ENCODE measurements around the gene DYRK1B.
"Not testable (repeated sequence)": the region's sequence is repeated elsewhere in the genome, so short reads cannot be mapped to it uniquely, and the experiment has no call there.

DYRK1B gene

GRCh38 chr19:39833464-39834286, at the start of gene DYRK1B:
Gene DYRK1B (minus strand): TSS chr19:39834162. CDS start chr19:39831867, 2,295 bp downstream.
- peak; percentile 96 to 97 for DNase-seq (ENCODE audit: low read depth in 1 of 2, low spot score in 1 of 2)
- in situ Hi-C loops (cut with HindIII; ENCODE audit: low pct_unique_long_range_greater_than_20kb, low sequenced_read_pairs) = no loop called here

DNA sequence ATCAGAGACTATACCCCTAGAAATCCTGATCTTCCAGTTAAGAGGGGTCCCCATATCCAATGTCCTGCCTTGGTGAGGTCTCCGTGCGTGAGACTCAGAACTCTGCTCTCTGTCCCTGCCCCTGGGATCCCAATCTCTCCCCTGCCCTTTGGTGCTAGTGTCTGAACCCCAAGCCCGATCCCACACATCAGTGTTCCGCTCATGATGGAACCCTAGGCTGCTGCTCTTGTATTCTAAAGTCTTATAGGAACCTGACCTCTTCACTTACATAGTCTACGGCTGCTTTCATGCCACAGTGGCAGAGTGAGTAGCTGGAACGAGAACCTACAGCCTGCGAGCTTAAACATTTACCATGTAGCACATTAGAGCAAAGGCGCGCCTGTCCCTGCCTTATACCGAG, 48.7 kb upstream of the DYRK1B start:
- DNase-seq (ENCODE audit: low read depth in 1 of 2, low spot score in 1 of 2); in situ Hi-C loops (cut with HindIII; ENCODE audit: low pct_unique_long_range_greater_than_20kb, low sequenced_read_pairs): not testable (repeated sequence)

More at GRCh38 chr19:39833464-39834286, at the start of gene DYRK1B:
- no peak for TF ChIP-seq JUND (IDR thresholded peaks at IDR 0.05; ENCODE audit: low read depth)

- DNase-seq (ENCODE audit: low read depth in 1 of 2, low spot score in 1 of 2) = peak in 1 of 2 experiments; percentile 31
- in situ Hi-C loops (cut with HindIII; ENCODE audit: low pct_unique_long_range_greater_than_20kb, low sequenced_read_pairs) = not testable (repeated sequence)
Observed at GRCh38 chr19:39881495-39882110, 47.6 kb upstream of the DYRK1B start.

GRCh38 chr19:39880241-39880640, 46.3 kb upstream of the DYRK1B start:
- in situ Hi-C loops (cut with HindIII; ENCODE audit: low pct_unique_long_range_greater_than_20kb, low sequenced_read_pairs); DNase-seq (ENCODE audit: low read depth in 1 of 2, low spot score in 1 of 2): not testable (repeated sequence)

GRCh38 chr19:39879796-39880195, 45.8 kb upstream of the DYRK1B start:
- in situ Hi-C loops (cut with HindIII; ENCODE audit: low pct_unique_long_range_greater_than_20kb, low sequenced_read_pairs); DNase-seq (ENCODE audit: low read depth in 1 of 2, low spot score in 1 of 2): not testable (repeated sequence)

- in situ Hi-C loops (cut with HindIII; ENCODE audit: low pct_unique_long_range_greater_than_20kb, low sequenced_read_pairs); DNase-seq (ENCODE audit: low read depth in 1 of 2, low spot score in 1 of 2): not testable (repeated sequence)
Observed at GRCh38 chr19:39878866-39879265, 44.9 kb upstream of the DYRK1B start.

GRCh38 chr19:39878398-39878797, 44.4 kb upstream of the DYRK1B start:
- in situ Hi-C loops (cut with HindIII; ENCODE audit: low pct_unique_long_range_greater_than_20kb, low sequenced_read_pairs) = no loop called here
- no peak for DNase-seq (ENCODE audit: low read depth in 1 of 2, low spot score in 1 of 2)

DNA sequence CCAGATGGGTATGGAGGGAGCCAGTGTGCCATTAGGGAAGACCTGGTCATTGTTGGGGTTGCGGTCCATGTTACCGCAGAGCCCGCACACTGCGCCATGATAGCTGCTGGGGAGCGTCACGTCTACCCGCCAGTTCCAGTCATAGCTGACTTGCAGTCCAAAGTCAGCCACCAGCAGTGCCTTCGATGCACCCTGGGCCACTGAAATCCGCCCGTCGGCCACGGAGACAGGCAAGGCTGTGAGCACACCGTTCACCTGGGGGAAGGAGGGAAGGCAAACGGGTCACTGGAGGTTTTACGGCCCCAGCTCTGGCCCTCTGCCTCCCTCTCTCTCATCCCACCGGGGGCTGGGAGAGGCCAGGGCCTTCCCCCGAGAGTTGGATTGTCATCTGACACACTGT, 44.0 kb upstream of the DYRK1B start:
- DNase-seq (ENCODE audit: low read depth in 1 of 2, low spot score in 1 of 2); in situ Hi-C loops (cut with HindIII; ENCODE audit: low pct_unique_long_range_greater_than_20kb, low sequenced_read_pairs): not testable (repeated sequence)

More at GRCh38 chr19:39878398-39878797, 44.4 kb upstream of the DYRK1B start:
- TF ChIP-seq JUND (IDR thresholded peaks at IDR 0.05; ENCODE audit: low read depth) = no peak

DNA sequence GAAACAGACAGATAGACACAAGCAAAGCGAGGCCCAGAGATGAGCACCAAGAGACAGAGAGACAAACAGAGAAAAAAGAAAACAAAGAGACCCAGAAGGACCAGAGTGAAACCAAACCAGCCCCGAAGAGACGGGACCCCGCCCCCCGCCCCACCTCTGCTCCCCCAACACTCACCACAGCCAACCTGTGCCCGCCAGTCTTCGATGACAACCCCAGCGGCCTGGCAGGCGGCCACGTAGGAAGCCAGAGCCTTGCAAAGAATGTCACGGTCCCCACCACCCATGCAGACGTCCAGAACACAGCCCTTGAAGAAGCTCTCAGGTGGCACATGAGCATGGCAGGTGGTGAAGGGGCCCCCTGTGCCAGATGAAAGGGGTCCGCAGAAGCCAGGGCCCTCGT, 43.5 kb upstream of the DYRK1B start:
- DNase-seq (ENCODE audit: low read depth in 1 of 2, low spot score in 1 of 2); in situ Hi-C loops (cut with HindIII; ENCODE audit: low pct_unique_long_range_greater_than_20kb, low sequenced_read_pairs): not testable (repeated sequence)

- DNase-seq (ENCODE audit: low read depth in 1 of 2, low spot score in 1 of 2); in situ Hi-C loops (cut with HindIII; ENCODE audit: low pct_unique_long_range_greater_than_20kb, low sequenced_read_pairs): not testable (repeated sequence)
Observed at GRCh38 chr19:39876486-39876885, 42.5 kb upstream of the DYRK1B start.

- in situ Hi-C loops (cut with HindIII; ENCODE audit: low pct_unique_long_range_greater_than_20kb, low sequenced_read_pairs); DNase-seq (ENCODE audit: low read depth in 1 of 2, low spot score in 1 of 2): not testable (repeated sequence)
Observed at GRCh38 chr19:39875401-39875864, 41.5 kb upstream of the DYRK1B start.

DNA sequence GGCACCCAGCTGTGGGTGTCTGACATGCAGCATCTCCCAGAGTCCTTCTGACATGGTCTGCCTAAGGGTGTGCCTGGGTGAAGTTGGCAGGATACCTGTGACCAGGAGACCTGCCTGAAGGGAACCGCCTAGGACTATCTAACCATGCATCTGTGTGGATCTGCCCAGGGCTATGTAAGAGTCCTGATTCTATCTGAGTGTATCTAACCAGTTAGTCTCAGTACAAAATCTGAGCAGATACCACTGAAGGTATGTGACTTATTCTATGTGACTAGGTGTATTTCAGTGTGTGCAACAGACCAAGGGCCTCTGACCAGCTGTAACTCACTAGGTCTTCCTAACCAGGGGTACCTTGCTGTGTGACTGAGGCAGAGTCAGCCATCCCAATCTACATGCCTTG, 40.4 kb upstream of the DYRK1B start:
- DNase-seq (ENCODE audit: low read depth in 1 of 2, low spot score in 1 of 2) = peak in 1 of 2 experiments; percentile 5
- in situ Hi-C loops (cut with HindIII; ENCODE audit: low pct_unique_long_range_greater_than_20kb, low sequenced_read_pairs) = no loop called here
- TF ChIP-seq JUND (IDR thresholded peaks at IDR 0.05; ENCODE audit: low read depth) = no peak

- DNase-seq (ENCODE audit: low read depth in 1 of 2, low spot score in 1 of 2) = no peak
- TF ChIP-seq JUND (IDR thresholded peaks at IDR 0.05; ENCODE audit: low read depth) = no peak
- in situ Hi-C loops (cut with HindIII; ENCODE audit: low pct_unique_long_range_greater_than_20kb, low sequenced_read_pairs) = no loop called here
Observed at GRCh38 chr19:39873385-39873784, 39.4 kb upstream of the DYRK1B start.
